HG02970 (cell line): ENCODE results near the gene COL5A1.

ENCODE experiments used
- ATAC-seq: cut with Tn5 transposase; IDR thresholded peaks from one replicate; pipeline ENCODE4 v1.9.1; 2021; ENCODE audit warnings: mild to moderate bottlenecking, moderate library complexity, moderate number of reproducible peaks; ENCODE audit not compliant: unreplicated experiment, low FRiP score

Gene COL5A1

DNA sequence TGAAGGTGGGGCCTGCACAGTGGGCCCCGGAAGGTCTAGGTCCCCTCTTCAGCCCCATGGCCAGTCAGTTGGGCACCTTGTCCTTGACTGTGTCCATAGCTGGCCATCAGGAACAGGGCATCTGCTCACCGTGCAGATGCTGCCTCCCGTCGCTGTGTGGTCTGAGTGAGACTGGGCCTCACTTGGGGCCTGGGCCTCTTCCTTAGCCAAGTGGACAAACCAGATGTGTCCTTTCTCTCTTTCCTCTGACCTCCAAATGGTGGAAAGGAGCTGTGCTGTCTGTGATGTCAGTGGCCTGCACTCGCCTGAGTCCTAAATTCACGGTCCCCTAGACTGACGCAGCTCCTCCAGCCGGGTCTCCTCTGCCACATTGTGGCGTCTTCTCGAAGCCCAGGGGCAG is 114.5 kb downstream of the COL5A1 start:
- no peak for ATAC-seq

DNA sequence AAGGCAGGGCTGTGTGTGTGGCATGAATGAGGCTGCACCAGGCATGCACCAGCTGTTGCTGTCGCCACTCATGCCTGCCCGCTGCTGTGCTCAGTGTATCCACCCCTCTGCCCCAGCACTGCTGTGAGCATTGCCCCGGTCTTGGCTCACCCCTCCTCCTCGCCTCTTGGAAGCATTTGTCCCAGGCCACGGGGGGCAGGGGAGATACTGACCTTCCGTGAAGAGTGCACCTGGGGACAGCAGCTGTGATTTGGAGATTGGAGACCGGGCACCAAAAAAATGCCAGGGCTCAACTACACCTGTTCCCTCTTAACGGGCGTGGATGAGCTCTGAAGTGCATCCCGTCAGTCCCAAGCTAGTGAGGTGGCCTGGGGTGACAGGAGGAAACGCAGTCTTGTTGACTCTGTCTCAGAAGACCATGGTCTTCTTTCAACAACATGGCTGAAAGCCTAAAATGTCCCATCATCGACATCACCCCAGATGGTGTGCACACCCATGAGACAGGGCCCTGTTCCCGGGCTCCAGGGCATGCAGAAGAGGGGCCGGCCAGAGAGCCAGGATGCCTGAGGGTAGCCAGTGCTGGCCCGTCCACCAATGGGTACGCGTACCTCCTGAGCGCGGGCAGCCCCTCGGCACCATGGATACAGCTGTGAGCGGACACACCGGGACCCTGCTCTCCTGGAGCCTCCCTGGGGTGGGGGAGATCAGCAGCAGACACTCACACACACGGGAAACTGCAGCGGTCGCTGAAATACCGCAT is 115.8 kb downstream of the COL5A1 start:
- no peak for ATAC-seq

DNA sequence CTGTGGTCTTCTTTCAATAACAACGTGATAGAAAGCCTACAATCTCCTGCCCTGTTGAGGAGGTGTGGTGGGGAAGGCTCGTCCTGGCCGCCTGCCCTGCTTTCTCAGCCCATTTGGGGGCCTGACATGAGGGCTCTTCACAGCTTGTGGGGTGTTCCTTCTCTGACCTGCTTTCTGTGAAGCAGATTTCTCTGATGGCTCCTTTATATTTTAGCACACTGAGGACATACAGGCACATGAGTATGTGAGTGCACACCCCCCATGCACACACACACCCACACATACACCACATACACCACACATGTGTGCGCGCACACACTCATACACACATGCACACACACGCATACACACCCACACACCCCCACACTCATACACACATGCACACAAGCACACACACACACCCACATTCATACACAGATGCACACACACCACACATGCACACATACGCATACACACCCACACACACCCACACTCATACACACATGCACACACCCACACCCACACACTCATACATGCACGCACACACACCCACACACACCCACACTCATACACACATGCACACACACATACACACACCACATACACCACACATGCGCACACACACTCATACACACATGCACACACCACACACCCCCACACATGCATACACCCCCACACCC is 117.5 kb downstream of the COL5A1 start:
- ATAC-seq, result no peak

DNA sequence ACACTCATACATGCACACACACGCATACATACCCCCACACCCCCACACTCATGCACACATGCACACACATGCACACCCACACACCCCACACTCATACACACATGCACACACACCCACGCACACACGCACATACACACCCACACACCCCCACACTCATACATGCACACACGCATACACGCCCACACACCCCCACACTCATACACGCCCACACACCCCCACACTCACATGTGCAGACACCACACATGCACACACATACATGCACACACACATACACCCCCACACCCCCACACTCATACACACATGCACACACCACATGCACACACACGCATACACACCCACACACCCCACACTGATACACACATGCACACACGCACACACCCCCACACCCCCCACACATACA is 118.3 kb downstream of the COL5A1 start:
- no peak for ATAC-seq

DNA sequence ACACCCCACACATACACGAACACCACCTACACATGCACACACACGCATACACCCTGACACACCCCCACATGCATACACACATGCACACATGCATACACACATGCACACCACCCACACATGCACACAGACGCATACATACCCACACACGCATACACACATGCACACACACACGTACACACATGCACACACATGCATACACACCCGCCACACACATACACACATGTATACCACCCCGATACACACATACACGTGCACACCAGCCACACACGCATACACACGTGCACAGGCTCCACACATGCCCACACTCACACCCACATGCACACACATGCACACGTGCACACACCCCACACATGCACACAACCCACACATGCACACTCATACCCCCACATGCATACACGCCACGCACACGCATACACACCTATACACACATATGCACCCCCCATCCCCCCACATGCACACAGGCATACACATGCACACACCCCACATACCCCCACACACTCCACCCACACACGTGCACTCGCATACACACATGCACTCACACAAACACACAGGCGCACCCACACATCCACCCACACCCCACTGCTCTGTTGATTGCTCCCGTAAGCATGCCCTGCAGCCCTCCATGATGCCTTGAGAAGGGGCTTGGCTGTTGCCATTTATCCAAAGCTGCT is 119.3 kb downstream of the COL5A1 start:
- no peak for ATAC-seq

DNA sequence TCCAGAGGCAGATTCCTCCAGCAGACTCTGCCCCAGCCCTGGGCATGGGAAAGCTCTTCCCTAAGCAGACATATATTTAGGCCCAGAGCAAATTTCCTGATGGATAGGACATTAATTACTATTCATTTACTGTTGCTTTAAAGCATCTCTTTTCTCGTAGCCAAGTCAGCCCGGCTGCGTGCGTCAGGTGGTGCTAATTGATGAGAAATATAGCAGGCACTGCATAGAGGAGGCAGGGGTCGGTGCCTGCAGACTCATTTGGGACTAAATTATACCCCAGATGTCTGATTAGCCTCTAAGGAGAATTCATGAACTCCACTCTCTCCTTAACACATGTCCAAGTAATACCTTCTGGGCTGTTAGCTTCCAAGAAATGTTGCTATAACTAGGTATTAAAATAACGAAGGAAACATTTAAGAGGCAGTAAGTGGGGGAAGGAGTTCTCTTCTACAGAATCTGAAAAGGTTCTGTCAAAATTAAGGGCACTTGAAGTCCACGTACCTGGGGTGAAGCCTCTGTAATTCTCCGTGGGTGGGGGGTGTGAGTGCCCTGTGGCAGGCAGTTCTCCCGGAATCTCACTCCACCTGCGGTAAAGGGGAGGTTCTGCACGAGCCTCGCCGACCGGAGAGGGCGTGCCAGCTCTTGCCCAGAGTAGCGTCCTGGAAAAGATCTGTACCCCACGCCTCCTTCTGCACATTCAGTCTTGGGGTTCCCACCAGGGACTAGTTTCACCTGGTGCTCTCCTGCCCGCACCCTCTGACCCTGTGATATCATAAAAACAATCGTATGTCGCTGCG is 123.1 kb downstream of the COL5A1 start:
- no peak for ATAC-seq

DNA sequence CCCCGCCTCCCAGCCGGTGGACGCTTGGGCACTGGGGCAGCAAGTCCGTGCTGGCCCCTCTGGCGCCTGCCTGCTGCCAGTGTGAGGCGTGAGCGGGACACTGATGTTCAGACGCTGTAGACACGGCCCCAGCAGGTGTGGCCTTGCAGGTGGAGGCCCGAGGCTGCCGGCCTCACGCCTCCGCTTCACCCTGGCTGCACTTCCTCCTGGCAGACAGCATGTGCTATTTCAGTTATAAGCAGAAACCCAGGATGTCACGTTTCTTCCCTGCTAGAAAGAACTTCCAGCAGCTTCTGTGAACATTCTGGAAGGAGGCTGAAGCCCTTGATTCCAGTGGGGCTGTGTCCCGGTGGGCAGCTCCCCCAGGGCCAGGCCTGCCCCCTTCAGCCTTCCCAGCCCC is 124.2 kb downstream of the COL5A1 start:
- no peak for ATAC-seq

DNA sequence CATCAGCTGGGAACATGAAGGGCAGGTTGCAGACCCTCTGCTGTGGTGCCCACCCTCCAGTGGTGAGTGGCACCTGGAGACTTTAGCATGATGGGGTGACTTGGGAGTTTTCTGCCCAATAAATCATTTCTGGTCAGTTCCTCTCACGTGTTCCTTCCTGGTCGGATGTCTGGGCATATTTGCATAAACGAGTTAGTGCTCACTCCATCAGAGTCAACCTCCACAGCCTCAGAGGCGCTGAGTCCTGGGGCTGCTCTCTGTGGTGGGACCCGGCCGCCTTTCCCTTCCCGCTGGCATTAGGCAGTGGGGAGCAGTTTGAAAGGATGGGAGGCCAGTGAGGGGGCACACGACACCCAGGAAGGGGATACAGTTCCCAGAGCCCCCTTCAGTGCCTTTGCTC is 125.0 kb downstream of the COL5A1 start:
- no peak for ATAC-seq

DNA sequence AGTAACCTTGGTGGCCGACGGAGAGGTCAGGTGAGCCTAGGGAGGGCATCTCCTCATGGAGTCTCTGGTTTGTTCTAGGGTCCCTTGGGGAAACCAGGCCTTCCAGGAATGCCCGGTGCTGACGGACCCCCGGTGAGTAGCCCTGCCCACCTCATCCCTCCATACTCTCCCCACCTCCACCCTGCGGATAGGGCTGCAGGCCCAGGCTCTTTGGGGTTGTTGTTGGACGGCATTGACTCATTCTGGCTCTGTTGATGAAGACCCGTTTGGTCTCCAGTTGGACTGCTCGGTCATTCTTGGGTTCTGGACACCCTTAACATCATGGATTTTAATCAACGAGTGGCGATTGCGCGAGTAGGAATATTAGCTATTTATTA is 126.7 kb downstream of the COL5A1 start:
- no peak for ATAC-seq

DNA sequence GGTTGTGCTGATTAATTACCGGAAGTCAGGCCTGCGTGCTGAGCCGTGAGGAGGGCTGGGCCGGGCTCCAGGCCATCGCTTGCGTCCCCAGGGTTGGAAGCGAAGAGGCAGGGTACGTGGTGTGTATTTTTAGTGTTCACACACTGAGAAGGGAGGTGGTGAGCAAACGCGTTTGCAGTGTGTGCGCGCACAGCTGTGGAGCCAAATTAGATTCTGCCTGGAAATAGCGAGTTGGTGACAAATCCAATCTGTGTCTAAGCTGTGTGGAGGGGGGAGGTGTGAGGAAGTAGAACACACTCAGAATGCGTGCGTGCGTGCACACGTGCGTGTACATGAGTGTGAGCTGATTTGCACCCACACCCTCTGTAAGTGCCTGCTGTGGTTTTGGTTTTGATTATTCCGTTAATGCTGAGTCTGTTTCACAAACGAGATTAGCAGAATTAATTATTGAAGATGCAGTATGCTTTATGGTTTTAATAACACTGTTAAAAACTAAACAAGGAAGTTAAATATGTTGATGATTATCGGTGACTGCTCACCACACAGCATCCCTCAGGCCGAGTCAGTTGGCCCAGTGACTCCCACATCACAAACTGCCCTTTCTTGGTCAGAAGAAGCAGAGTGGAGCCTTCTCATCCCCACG is 127.2 kb downstream of the COL5A1 start:
- ATAC-seq, result no peak

DNA sequence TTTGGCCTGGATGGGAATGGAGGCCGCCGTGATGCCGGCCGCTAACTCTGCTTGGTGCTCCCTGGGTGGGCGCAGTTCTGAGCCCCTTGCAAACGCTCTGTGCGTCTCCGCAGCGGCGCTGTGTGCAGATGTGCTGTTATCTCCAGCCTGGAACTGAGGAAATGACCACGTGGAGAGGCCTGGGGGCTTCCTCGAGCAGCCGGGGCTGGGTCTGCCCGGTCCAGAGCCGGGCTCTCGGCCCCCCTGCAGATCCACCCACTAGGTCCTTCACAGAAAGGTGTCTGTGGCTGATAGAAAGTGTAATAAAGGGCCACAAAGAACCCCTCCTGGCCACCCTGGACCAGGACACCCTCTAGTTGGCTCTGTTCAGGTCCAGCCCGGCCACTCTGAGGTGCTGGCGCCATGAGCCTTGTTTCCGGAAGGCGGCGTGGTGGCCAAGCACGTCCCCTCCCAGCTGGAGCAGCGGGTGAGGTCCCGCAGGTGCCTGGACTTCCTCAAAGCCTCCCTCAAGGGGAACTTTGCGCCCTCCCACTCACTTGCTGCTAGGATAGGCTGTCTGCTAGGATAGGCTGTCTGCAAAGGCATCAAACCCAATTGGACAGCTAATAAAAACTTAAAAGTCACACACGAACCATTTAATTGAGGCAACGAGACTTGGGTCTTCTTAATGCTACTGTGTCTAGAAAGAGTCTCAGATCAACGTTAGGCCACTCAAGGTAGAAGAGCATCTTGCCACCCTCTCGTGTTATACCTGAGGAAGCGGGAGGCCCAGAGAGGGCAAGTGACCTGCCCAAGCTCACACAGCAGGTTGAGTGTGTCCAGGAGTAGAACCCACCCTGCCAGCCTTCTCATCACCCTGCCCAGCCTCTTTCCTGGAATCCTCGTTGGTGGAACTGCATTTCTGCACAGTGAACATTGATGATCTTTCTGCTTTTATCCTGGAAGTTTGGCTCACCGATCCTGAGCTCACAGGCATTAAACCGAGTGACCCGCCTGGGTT is 129.7 kb downstream of the COL5A1 start:
- ATAC-seq, result no peak

DNA sequence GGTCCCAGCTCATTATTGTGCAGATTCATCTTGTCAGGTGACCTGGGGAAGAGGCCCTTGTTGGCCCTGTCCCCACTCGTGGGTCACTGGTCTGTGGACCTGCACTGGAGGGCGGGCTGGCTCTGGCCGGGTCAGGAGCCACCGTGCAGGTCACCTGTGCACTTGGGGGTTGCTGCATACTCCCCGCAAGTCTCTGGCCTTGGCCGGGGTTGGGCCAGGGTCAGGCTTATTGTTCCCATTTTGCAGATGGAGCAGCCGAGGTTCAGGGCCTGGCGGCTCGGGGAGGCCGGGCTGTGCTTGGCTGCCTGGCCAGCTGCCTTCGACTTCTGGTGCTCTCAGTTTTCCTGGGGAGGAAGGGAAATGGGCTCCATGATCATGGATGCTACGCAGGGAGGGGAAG is 130.7 kb downstream of the COL5A1 start:
- no peak for ATAC-seq

DNA sequence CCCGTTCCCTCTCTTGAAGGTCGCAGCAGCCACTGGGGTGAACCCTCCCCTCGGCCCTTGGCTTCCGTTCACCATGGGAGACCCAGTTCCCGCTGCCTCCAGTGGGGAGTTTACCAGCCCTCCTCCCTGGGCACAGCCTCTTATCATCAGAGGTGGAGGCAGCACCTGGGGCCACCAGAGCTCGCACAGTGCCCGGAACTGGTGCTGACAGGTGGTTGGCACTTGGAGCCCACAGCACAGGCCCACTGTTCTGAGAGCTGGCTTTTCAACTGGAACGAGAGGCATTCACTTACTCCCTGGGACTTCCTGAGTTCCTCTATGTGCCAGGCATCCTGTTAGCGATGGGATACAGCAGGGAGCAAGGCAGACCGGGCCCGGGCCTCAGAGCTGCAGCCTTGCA is 132.2 kb downstream of the COL5A1 start:
- ATAC-seq, result no peak

DNA sequence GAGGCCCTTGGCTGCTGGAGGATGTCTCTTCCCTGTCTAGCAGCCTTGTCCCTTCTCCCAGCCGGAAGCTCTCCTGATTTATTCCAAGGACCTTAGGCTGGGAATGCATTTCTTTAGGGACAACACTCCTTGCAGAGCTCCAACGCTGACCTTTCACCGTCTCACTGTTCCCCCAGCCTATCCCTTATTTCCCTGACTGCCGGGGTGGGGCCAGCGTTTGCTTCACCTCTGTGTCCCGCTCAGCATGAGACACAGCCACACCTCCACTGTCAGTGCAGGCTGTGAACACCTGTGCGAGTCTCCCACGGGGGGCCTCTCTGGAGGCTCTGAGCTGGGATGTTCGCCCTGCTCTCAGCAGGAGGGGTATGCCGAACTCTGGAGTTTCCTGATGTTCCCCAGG is 132.8 kb downstream of the COL5A1 start:
- ATAC-seq, result no peak

DNA sequence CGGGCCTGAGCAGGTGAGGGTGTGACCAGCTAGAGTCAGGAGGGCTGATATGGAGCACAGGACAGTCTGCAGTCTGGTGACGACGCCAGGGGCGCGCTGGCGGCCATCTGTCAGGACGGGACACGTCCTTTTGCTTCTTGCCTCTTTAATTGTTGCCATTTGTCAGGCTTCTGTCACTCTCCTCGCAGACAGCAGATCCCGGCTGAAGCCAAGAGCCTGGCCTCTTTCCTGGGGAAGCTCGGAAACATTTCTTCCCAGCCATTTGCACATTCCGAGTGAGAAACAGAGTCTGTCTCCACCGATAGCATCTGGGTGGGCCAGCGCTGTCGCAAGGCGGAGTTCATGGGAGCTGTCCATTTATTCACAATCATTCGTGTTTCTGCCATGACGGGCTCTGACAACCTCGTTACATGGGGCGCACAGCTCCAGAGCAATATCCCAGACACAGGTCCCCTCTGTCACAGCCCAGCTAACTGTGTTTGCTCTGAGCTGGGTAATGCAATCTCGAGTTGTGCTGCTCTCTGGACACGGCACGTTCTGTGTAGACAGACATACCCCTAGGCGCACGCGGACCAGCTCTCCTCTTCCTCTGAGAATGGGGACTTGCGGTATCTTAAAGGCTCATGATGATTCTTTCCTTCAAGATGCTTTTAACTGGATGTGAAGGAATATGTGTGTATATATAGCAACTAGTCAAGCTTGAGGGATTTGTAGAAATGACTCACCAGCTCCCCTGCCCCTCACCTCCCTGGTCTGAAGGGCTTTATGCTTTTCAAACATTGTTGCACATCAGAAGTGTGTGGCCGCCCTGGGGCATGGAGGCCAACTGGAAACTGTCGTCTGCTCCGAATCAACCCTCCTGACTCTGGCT is 133.7 kb downstream of the COL5A1 start:
- no peak for ATAC-seq

DNA sequence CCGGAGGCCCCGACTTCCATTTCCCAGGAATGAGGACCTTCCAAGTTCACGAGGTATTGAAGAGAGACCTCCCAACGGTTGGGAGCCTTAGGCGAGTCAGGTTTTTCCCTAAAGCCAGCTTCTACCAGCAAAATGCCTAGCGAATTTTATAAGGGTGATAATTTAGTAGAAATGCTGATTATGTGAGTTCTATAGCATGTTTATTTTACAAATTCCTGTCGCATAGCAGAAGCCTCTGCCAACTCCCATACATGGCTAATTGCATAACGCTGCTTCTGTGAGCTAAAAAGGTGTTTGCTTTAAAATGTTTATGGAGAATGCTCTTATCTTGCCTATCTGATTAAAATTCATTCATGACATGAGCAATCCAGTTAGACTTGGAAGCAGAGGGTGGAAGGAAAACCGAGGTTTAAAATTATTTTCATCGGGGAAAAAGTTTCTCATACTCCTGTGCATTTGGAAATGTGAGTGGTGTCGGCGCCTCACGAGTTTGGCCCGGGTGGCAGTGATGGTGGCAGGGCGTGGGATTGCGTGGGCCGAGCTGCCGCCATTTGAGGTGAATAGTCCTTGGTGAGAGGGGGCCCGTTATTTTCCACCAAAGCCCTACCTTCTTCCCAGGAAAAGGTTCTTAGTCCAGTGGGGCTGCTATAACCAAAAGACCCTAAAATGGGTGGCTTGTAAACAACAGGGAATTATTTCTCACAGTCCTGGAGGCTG is 134.6 kb downstream of the COL5A1 start:
- ATAC-seq, result no peak

DNA sequence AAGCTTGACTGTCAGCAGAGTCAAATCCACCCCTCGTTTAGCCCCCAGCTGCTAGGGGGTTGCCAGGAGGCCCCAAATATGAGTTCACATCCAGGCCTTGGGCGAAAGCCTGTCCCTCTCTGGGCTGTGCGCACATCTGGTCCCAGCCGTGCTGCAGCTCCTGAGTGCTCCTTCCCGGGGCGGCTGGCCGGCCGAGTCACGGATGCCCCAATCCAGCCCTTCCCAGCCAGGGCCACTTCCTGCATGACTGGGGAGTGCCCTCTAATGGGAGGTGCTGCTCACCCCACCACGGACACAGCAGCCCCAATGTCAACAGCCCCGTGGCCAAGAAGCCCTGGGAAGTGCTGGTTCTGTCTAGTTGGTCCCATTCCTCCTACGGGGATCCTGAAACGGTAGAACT is 135.6 kb downstream of the COL5A1 start:
- ATAC-seq, result no peak

DNA sequence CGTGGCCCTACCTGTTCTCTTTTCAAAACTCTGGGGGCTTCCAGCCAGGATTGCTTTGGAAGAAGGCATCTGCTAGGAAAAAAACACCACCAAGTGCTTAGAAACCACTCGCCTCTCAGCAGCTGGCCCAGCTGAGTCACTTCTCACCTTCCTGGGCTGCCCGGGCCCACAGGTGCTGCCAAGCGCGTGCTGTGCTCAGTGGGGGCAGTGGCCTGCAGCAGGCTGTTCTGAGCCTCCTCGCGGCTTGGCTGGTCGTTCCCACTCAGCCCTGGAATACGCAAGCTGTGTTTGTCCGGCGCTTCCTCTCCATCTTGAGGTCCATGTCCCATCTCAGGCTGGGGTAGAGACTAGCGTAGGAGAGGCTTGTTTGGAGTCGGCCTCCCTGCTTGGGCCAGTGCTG is 136.6 kb downstream of the COL5A1 start:
- ATAC-seq, result no peak
